Calu3 (cell line): ENCODE data around the gene IFT74. TPM values are rescaled to one million over a fixed set of nuclear protein-coding genes. Genes with fewer than 3 reads are reported as not detected.

ENCODE experiments used
- BruUV-seq: library from RNA; stranded (reverse); fragments of 400-500 nt; replicated peaks from 2 replicates; lab custom pipeline; 2021; lab: Mats Ljungman, UMichigan
- CTCF ChIA-PET: fragments of 300-600 bp; sonication (Branson Sonifier 250); formaldehyde crosslinking; loops from one replicate; lab custom pipeline; 2022; ENCODE audit warnings: antibody characterized with exemption; lab: Charles Lee
- DNase-seq: peaks from one replicate; pipeline ENCODE4 v3.0.0; 2022
- H3K27ac Mint-ChIP-seq: one replicate; pipeline ENCODE4 v1.8.0; 2022; ENCODE audit warnings: mixed read lengths; ENCODE audit not compliant: unreplicated experiment
- H3K27me3 Mint-ChIP-seq: one replicate; pipeline ENCODE4 v1.8.0; 2022; ENCODE audit warnings: mixed read lengths; ENCODE audit not compliant: unreplicated experiment
- H3K36me3 Mint-ChIP-seq: one replicate; pipeline ENCODE4 v1.8.0; 2022; ENCODE audit warnings: mild to moderate bottlenecking, moderate library complexity, mixed read lengths; ENCODE audit not compliant: insufficient read depth, unreplicated experiment
- H3K4me1 Mint-ChIP-seq: one replicate; pipeline ENCODE4 v1.8.0; 2022; ENCODE audit warnings: mild to moderate bottlenecking, low read depth, mixed read lengths; ENCODE audit not compliant: unreplicated experiment
- H3K4me3 Mint-ChIP-seq: one replicate; pipeline ENCODE4 v1.8.0; 2022; ENCODE audit warnings: mild to moderate bottlenecking, low read depth, moderate library complexity, mixed read lengths; ENCODE audit not compliant: unreplicated experiment
- H3K9me3 Mint-ChIP-seq: one replicate; pipeline ENCODE4 v1.8.0; 2022; ENCODE audit warnings: low read depth, mixed read lengths; ENCODE audit not compliant: unreplicated experiment
- intact Hi-C: fragments of 100-400 bp; cut with micrococcal nuclease; formaldehyde crosslinking; loops from one replicate; pipeline ENCODE4 v1.10.0; 2022; ENCODE audit not compliant: unreplicated experiment
- total RNA-seq: library from RNA; stranded (reverse); gene quantifications from 2 replicates; pipeline ENCODE4 v1.2.3, GENCODE V29; 2022
- TF ChIP-seq, protein P1 (sequence below): fragments of 200-600 bp; IDR thresholded peaks from one replicate; pipeline ENCODE4 v1.8.0; 2022; ENCODE audit warnings: antibody characterized with exemption; ENCODE audit not compliant: unreplicated experiment

IFT74 gene
- total RNA-seq, 1 experiment from 2014 or later, result 7.3 TPM

DNA sequence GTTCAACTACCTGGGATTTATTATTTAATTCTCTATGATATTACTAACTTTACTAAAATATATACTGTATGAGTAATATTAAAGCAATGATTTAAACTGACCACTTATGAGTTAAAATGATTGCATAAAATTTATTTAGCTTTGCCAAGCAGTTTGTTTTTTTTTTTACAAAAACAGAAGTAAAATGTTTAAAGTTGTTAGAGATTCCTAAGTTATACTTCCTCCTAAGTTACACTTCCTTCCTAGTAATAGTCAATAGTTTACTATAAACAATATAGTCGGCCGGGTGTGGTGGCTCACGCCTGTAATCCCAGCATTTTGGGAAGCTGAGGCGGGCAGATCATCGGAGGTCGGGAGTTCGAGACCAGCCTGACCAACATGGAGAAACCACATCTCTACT, 73.0 kb downstream of the IFT74 start:
- TF ChIP-seq, protein P1, sequence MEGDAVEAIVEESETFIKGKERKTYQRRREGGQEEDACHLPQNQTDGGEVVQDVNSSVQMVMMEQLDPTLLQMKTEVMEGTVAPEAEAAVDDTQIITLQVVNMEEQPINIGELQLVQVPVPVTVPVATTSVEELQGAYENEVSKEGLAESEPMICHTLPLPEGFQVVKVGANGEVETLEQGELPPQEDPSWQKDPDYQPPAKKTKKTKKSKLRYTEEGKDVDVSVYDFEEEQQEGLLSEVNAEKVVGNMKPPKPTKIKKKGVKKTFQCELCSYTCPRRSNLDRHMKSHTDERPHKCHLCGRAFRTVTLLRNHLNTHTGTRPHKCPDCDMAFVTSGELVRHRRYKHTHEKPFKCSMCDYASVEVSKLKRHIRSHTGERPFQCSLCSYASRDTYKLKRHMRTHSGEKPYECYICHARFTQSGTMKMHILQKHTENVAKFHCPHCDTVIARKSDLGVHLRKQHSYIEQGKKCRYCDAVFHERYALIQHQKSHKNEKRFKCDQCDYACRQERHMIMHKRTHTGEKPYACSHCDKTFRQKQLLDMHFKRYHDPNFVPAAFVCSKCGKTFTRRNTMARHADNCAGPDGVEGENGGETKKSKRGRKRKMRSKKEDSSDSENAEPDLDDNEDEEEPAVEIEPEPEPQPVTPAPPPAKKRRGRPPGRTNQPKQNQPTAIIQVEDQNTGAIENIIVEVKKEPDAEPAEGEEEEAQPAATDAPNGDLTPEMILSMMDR, result no peak
- Mint-ChIP-seq H3K4me1 (no peaks in the 10 kb centered on the region), H3K36me3 (peaks cover 5% of the 10 kb centered on the region), H3K4me3 (no peak overlapping the region), H3K9me3 (no peaks in the 10 kb centered on the region), H3K27me3 (no peaks in the 10 kb centered on the region), H3K27ac (no peak overlapping the region)
- intact Hi-C loops, result no loop called here
- no peak for DNase-seq
- CTCF ChIA-PET, result interaction anchor here (0.6 kb wide), 1 partner anchor 293 kb away, joined by 3 read pairs; no protein-coding TSS in a partner anchor
- BruUV-seq, result no TSS peak

DNA sequence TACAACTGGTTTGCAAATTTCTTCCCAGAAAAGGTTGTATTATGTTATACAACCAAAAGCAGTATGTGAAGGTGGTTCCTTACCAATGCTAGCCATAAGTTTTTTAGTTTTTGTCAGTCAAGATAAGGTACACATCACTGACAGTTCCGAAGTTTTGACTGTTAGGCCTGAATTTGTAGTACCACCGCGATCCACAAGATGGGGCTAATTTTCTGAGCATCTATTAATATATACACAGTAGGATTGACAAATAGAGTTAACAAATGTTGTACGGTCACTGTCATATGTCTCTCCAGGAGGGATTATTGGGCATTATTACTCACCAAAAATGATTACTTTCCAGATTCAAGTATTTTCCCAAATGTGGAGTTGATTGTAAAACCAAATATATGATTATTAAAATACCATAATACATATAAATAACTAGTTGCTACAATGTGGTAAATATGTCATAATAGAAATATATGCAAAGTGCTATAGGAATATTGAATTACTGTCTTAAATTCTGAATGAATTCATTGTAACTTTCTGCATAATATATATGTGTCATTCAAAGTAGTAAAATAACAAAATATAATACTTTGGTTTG, 77.7 kb downstream of the IFT74 start:
- Mint-ChIP-seq H3K4me1 (no peaks in the 10 kb centered on the region), H3K9me3 (no peaks in the 10 kb centered on the region), H3K36me3 (no peaks in the 10 kb centered on the region), H3K4me3 (no peak overlapping the region), H3K27ac (no peak overlapping the region), H3K27me3 (no peaks in the 10 kb centered on the region)
- intact Hi-C loops, result loop anchor here (1.0 to 5.0 kb wide), 3 partner anchors 163 to 513 kb away; no protein-coding TSS in a partner anchor
- CTCF ChIA-PET, result interaction anchor here (0.6 kb wide), 1 partner anchor 8 kb away, joined by 3 read pairs; no protein-coding TSS in a partner anchor
- peak; percentile 49 for DNase-seq
- no TSS peak for BruUV-seq
- TF ChIP-seq, protein P1, result peak; percentile 28

DNA sequence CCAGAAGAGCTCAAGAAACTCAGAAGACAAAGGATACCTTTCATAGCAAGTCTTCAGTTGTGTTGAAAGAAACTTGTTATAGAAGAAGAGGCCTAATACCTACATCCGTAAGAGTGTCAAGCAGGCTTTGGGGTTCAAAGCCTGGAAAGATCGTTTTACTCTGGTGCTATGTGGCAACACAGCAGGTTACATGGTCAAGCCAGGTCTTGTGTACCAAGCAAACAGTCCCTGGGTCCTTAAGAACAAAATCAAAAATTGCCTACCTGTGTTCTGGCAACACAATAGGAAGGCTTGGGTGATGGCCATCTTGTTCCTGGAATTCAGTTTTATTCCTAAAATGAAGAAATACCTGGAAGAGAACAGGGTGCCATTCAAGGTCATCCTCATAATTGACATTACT, 81.3 kb downstream of the IFT74 start:
- Mint-ChIP-seq H3K9me3 (no peaks in the 10 kb centered on the region), H3K4me3 (no peak overlapping the region), H3K27ac (no peak overlapping the region), H3K27me3 (no peaks in the 10 kb centered on the region), H3K4me1 (no peaks in the 10 kb centered on the region), H3K36me3 (no peaks in the 10 kb centered on the region)
- no peak for DNase-seq
- CTCF ChIA-PET, result no interaction called here
- intact Hi-C loops, result no loop called here
- TF ChIP-seq, protein P1, result no peak
- BruUV-seq, result no TSS peak

DNA sequence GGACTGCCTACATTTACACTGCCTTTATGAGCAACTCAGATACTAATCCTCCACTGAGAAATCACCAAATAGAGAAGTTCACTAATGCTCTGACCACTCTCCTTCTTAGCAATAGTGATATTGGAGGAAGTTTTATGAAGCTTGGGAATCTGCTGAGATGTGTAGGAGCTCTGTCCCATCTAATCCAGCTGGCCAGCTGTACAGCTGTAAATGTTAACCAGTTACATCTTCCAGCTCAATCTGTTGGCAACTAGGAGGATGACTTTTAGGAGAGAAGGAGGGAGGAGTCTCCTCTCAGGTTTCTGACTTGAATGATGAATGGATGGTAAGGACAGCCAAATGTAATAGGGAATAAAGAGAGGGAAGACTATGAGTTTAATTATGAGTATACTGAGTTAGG, 85.5 kb downstream of the IFT74 start:
- Mint-ChIP-seq H3K27ac (no peak overlapping the region), H3K36me3 (no peaks in the 10 kb centered on the region), H3K4me3 (no peak overlapping the region), H3K4me1 (no peaks in the 10 kb centered on the region), H3K9me3 (no peaks in the 10 kb centered on the region), H3K27me3 (no peaks in the 10 kb centered on the region)
- BruUV-seq, result no TSS peak
- CTCF ChIA-PET, result interaction anchor here (0.6 kb wide), 1 partner anchor 8 kb away, joined by 3 read pairs; no protein-coding TSS in a partner anchor
- TF ChIP-seq, protein P1, result no peak
- intact Hi-C loops, result no loop called here
- DNase-seq, result no peak
